Suprapubic skin (tissue), 4 donors: ENCODE data around the gene PXT1. TPM values are rescaled to one million over a fixed set of nuclear protein-coding genes. Genes with fewer than 3 reads are reported as not detected.
A peak's percentile ranks its signal among the peaks of the same experiment; 100 is the strongest.

ENCODE experiments used
- DNase-seq, 2 donors: peaks; one replicate each; pipeline ENCODE4 v3.0.0-alpha.2; 2019; ENCODE audit warnings: low spot score in 2 of 2
- H3K27ac ChIP-seq: fragments of 200-600 bp; sonication (generic); one replicate; pipeline ENCODE4 v1.5.1; 2019
- H3K27me3 ChIP-seq: fragments of 200-600 bp; sonication (generic); one replicate; pipeline ENCODE4 v1.5.1; 2019
- H3K36me3 ChIP-seq: fragments of 200-600 bp; sonication (generic); one replicate; pipeline ENCODE4 v1.5.1; 2019
- H3K4me1 ChIP-seq: fragments of 200-600 bp; sonication (generic); one replicate; pipeline ENCODE4 v1.5.1; 2019
- H3K4me3 ChIP-seq: fragments of 200-600 bp; sonication (generic); one replicate; pipeline ENCODE4 v1.5.1; 2019; ENCODE audit warnings: mild to moderate bottlenecking
- H3K9me3 ChIP-seq: fragments of 200-600 bp; sonication (generic); one replicate; pipeline ENCODE4 v1.5.1; 2019
- CTCF ChIP-seq, 2 donors: fragments of 200-600 bp in 1 of 2; fragments of 450-650 bp in 1 of 2; sonication (generic) in 1 of 2; IDR thresholded peaks; one replicate each; pipeline ENCODE4 v1.5.1; 2016 to 2019; ENCODE audit warnings: antibody characterized with exemption in 2 of 2, mild to moderate bottlenecking in 1 of 2, moderate library complexity in 1 of 2
- EP300 ChIP-seq: sonication (generic); formaldehyde crosslinking; IDR thresholded peaks from one replicate; pipeline ENCODE4 v1.6.1; 2017; ENCODE audit warnings: antibody characterized with exemption
- POLR2A ChIP-seq, 2 donors: fragments of 450-650 bp; IDR thresholded peaks; one replicate each; pipeline ENCODE4 v1.6.1; 2017; ENCODE audit warnings: antibody characterized with exemption in 2 of 2, mild to moderate bottlenecking in 2 of 2, moderate library complexity in 2 of 2
- POLR2AphosphoS5 ChIP-seq, 3 donors: sonication (generic); formaldehyde crosslinking; IDR thresholded peaks; one replicate each; pipeline ENCODE4 v1.6.1; 2017; ENCODE audit warnings: antibody characterized with exemption in 3 of 3
- WGBS: methylation state at CpG from one replicate; pipeline ENCODE4 v1.1.5; 2018; 5-methylcytosine and 5-hydroxymethylcytosine counted together
- total RNA-seq, 4 donors: library from RNA; depleted of rRNA; stranded (reverse); fragments of >200 nt; gene quantifications; one replicate each; pipeline ENCODE4 v1.1.0, GENCODE V29; 2016

Gene PXT1
- total RNA-seq, 4 donors from 2014 or later, result not detected

GRCh38 chr6:36360241-36361054 is 82.2 kb downstream of the PXT1 start:
- peak; percentile 78 to 86 for TF ChIP-seq CTCF (IDR thresholded peaks at IDR 0.05)
- TF ChIP-seq POLR2A (IDR thresholded peaks at IDR 0.05), result no peak
- peak; percentile 85 to 89 for DNase-seq
- H3K27ac ChIP-seq, result no peak overlapping the region
- no peaks in the 10 kb centered on the region for H3K36me3 ChIP-seq
- peaks cover 12% of the 10 kb centered on the region for H3K4me1 ChIP-seq
- WGBS, result 26% methylated on average over 8 of the region's 10 CpGs
- H3K4me3 ChIP-seq, result no peak overlapping the region
- no peaks in the 10 kb centered on the region for H3K9me3 ChIP-seq
- no peaks in the 10 kb centered on the region for H3K27me3 ChIP-seq

- H3K36me3 ChIP-seq, result no peaks in the 10 kb centered on the region
These were observed 84.3 kb downstream of the PXT1 start for GRCh38 chr6:36358226-36358915.

GRCh38 chr6:36357872-36358225 is 84.8 kb downstream of the PXT1 start:
- 91% methylated on average over 3 of the region's 3 CpGs for WGBS
- no peak for DNase-seq
- Histone ChIP-seq H3K27me3 (no peaks in the 10 kb centered on the region), H3K4me1 (peaks cover 12% of the 10 kb centered on the region), H3K36me3 (no peaks in the 10 kb centered on the region), H3K9me3 (no peaks in the 10 kb centered on the region), H3K4me3 (no peak overlapping the region), H3K27ac (no peak overlapping the region)
- TF ChIP-seq POLR2AphosphoS5 (IDR thresholded peaks at IDR 0.05) (no peak), POLR2A (IDR thresholded peaks at IDR 0.05) (no peak), EP300 (no peak), CTCF (IDR thresholded peaks at IDR 0.05) (no peak)

More at GRCh38 chr6:36358226-36358915, 84.3 kb downstream of the PXT1 start:
- H3K9me3 ChIP-seq, result no peaks in the 10 kb centered on the region
- peaks cover 12% of the 10 kb centered on the region for H3K4me1 ChIP-seq
- H3K27ac ChIP-seq, result peak overlapping the region; percentile 7
- no peak overlapping the region for H3K4me3 ChIP-seq
- no peaks in the 10 kb centered on the region for H3K27me3 ChIP-seq
- TF ChIP-seq CTCF (IDR thresholded peaks at IDR 0.05) (no peak), POLR2A (IDR thresholded peaks at IDR 0.05) (no peak), EP300 (no peak), POLR2AphosphoS5 (IDR thresholded peaks at IDR 0.05) (no peak)
- DNase-seq, result no peak
- 52% methylated on average over 4 of the region's 4 CpGs for WGBS

- no peaks in the 10 kb centered on the region for H3K9me3 ChIP-seq
- H3K36me3 ChIP-seq, result no peaks in the 10 kb centered on the region
- DNase-seq, result no peak
- H3K4me1 ChIP-seq, result peaks cover 12% of the 10 kb centered on the region
- no peak overlapping the region for H3K4me3 ChIP-seq
- H3K27me3 ChIP-seq, result no peaks in the 10 kb centered on the region
- TF ChIP-seq POLR2A (IDR thresholded peaks at IDR 0.05), result no peak
- no peak for TF ChIP-seq EP300
- no peak overlapping the region for H3K27ac ChIP-seq
- 85% methylated on average over 4 of the region's 4 CpGs for WGBS
These were observed 86.8 kb downstream of the PXT1 start for GRCh38 chr6:36355819-36356218.

GRCh38 chr6:36353411-36353915 is 89.2 kb downstream of the PXT1 start:
- H3K27me3 ChIP-seq, result no peaks in the 10 kb centered on the region
- WGBS, result 60% methylated on average over 4 of the region's 4 CpGs
- H3K4me3 ChIP-seq, result no peak overlapping the region
- no peak overlapping the region for H3K27ac ChIP-seq
- TF ChIP-seq EP300 (no peak), POLR2A (IDR thresholded peaks at IDR 0.05) (no peak), CTCF (IDR thresholded peaks at IDR 0.05) (no peak), POLR2AphosphoS5 (IDR thresholded peaks at IDR 0.05) (no peak)
- no peaks in the 10 kb centered on the region for H3K9me3 ChIP-seq
- H3K4me1 ChIP-seq, result no peaks in the 10 kb centered on the region
- H3K36me3 ChIP-seq, result no peaks in the 10 kb centered on the region
- no peak for DNase-seq
